Cardiac muscle cell (in vitro differentiated cells and primary cell): ENCODE measurements around the gene AIG1. TPM values are rescaled to one million over a fixed set of nuclear protein-coding genes. Genes with fewer than 3 reads are reported as not detected.
"Not testable (repeated sequence)": the region's sequence is repeated elsewhere in the genome, so short reads cannot be mapped to it uniquely, and the experiment has no call there.

Experiments
- DNase-seq, 2 donors: peaks; one replicate each; pipeline versions ENCODE4 v3.0.0 to v3.0.0-alpha.2; 2010 to 2017; ENCODE audit warnings: low read depth in 1 of 2, low spot score in 1 of 2
- H3K27ac ChIP-seq: fragments of 200-600 bp; sonication (generic); 2 replicates; pipeline ENCODE4 v1.5.1; 2016
- H3K27me3 ChIP-seq: fragments of 200-600 bp; sonication (generic); 2 replicates; pipeline ENCODE4 v1.6.0; 2016; ENCODE audit warnings: control low read depth
- H3K36me3 ChIP-seq: fragments of 200-600 bp; sonication (generic); 2 replicates; pipeline ENCODE4 v1.5.1; 2016; ENCODE audit warnings: control low read depth
- H3K4me1 ChIP-seq: fragments of 200-600 bp; sonication (generic); 2 replicates; pipeline ENCODE4 v1.8.1; 2017; ENCODE audit warnings: low read depth, mild to moderate bottlenecking, mixed run types
- H3K4me3 ChIP-seq: fragments of 200-600 bp; sonication (generic); 2 replicates; pipeline ENCODE4 v1.5.1; 2016; ENCODE audit warnings: mild to moderate bottlenecking
- H3K9me3 ChIP-seq: fragments of 200-600 bp; sonication (generic); 2 replicates; pipeline ENCODE4 v1.5.1; 2017; ENCODE audit warnings: low read depth, mild to moderate bottlenecking, control low read depth
- polyA plus RNA-seq: library from polyadenylated mRNA; unstranded; fragments of >200 nt; fragmentation: Nextera tagmentation; extraction: Ambion mirVana; gene quantifications from 2 replicates; pipeline ENCODE4 v1.2.1, GENCODE V29; 2016
- total RNA-seq: library from RNA; depleted of rRNA; stranded (reverse); fragments of >200 nt; gene quantifications from 2 replicates; pipeline ENCODE4 v1.2.3, GENCODE V29; 2016
- TF ChIP-seq, protein P1 (sequence below): IDR thresholded peaks from 2 replicates; pipeline ENCODE4 v1.5.1; 2012; ENCODE audit warnings: low read depth, mild to moderate bottlenecking, low read length

The AIG1 gene
- total and polyA plus RNA-seq, 2 experiments from 2014 or later: 35.9 to 55.4 TPM

- H3K27me3 ChIP-seq: no peaks in the 10 kb centered on the region
- TF ChIP-seq, protein P1, sequence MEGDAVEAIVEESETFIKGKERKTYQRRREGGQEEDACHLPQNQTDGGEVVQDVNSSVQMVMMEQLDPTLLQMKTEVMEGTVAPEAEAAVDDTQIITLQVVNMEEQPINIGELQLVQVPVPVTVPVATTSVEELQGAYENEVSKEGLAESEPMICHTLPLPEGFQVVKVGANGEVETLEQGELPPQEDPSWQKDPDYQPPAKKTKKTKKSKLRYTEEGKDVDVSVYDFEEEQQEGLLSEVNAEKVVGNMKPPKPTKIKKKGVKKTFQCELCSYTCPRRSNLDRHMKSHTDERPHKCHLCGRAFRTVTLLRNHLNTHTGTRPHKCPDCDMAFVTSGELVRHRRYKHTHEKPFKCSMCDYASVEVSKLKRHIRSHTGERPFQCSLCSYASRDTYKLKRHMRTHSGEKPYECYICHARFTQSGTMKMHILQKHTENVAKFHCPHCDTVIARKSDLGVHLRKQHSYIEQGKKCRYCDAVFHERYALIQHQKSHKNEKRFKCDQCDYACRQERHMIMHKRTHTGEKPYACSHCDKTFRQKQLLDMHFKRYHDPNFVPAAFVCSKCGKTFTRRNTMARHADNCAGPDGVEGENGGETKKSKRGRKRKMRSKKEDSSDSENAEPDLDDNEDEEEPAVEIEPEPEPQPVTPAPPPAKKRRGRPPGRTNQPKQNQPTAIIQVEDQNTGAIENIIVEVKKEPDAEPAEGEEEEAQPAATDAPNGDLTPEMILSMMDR: no peak
- no peak overlapping the region for H3K27ac ChIP-seq
These were observed 273.2 kb downstream of the AIG1 start for GRCh38 chr6:143333749-143334520.

GRCh38 chr6:143335865-143336264 is 275.2 kb downstream of the AIG1 start:
- Histone ChIP-seq H3K27me3 (no peaks in the 10 kb centered on the region), H3K36me3 (no peaks in the 10 kb centered on the region), H3K9me3 (no peaks in the 10 kb centered on the region), H3K27ac (no peak overlapping the region), H3K4me3 (no peak overlapping the region), H3K4me1 (no peaks in the 10 kb centered on the region)
- TF ChIP-seq, protein P1: no peak
- DNase-seq: no peak

More at GRCh38 chr6:143333749-143334520, 273.2 kb downstream of the AIG1 start:
- no peaks in the 10 kb centered on the region for H3K36me3 ChIP-seq
- H3K9me3 ChIP-seq: no peaks in the 10 kb centered on the region
- H3K4me3 ChIP-seq: no peak overlapping the region
- H3K4me1 ChIP-seq: no peaks in the 10 kb centered on the region
- DNase-seq: no peak

DNA sequence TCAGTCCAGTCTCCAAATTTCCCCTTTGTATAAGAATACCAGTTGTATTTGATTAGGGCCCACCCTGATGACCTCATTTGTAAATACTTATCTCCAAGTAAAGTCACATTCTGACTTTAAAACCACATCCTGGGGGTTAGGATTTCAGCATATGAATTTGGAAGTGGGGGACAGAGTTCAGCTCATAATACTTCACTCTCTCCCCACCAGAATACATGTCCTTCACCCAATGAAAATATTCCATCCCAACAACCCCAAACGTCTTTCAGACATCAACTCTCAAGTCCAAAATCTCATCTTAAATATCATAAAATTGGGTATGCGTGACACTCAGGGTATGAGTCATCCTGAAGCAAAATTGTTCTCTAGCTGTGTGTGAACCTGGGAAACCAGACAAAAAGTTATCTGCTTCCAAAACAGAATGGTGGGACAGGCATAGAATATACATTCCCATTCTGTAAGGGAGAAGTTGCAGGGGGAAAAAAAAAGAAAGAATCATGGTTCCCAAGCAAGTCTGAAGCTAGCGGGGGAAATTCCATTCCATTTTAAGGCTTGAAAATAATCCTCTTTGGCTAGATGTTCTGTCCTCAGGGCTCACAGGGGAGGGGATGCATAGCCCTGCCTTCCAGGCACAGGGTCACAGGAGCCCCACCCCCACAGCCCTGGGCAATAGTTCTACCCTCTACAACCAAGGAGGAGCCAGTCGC is 275.9 kb downstream of the AIG1 start:
- DNase-seq: peak in 1 of 2 donors; percentile 15

GRCh38 chr6:143337201-143337949 is 276.7 kb downstream of the AIG1 start:
- Histone ChIP-seq H3K9me3 (no peaks in the 10 kb centered on the region), H3K36me3 (no peaks in the 10 kb centered on the region), H3K27me3 (no peaks in the 10 kb centered on the region), H3K4me1 (no peaks in the 10 kb centered on the region), H3K4me3 (no peak overlapping the region), H3K27ac (no peak overlapping the region)
- TF ChIP-seq, protein P1: peak; percentile 51
- peak; percentile 32 to 55 for DNase-seq

More for the DNA sequence above, 275.9 kb downstream of the AIG1 start:
- no peaks in the 10 kb centered on the region for H3K4me1 ChIP-seq
- no peaks in the 10 kb centered on the region for H3K9me3 ChIP-seq
- H3K27me3 ChIP-seq: no peaks in the 10 kb centered on the region
- no peak overlapping the region for H3K4me3 ChIP-seq
- TF ChIP-seq, protein P1: no peak
- no peaks in the 10 kb centered on the region for H3K36me3 ChIP-seq
- no peak overlapping the region for H3K27ac ChIP-seq

- DNase-seq: no peak
- Histone ChIP-seq H3K36me3 (no peaks in the 10 kb centered on the region), H3K27ac (no peak overlapping the region), H3K27me3 (no peaks in the 10 kb centered on the region), H3K9me3 (no peaks in the 10 kb centered on the region), H3K4me1 (no peaks in the 10 kb centered on the region), H3K4me3 (no peak overlapping the region)
- TF ChIP-seq, protein P1: no peak
These were observed 278.5 kb downstream of the AIG1 start for GRCh38 chr6:143339223-143339622.

GRCh38 chr6:143345477-143345876 is 284.8 kb downstream of the AIG1 start:
- not testable (repeated sequence) for H3K27ac ChIP-seq

More at GRCh38 chr6:143345477-143345876, 284.8 kb downstream of the AIG1 start:
- not testable (repeated sequence) for H3K27me3 ChIP-seq, H3K4me3 ChIP-seq, H3K9me3 ChIP-seq, DNase-seq, H3K4me1 ChIP-seq, H3K36me3 ChIP-seq
